Stromal cell of bone marrow (primary cell): ENCODE measurements around the gene SLC24A4.

ENCODE experiments used
- DNase-seq: peaks from one replicate; pipeline ENCODE4 v3.0.0-alpha.2; 2012; ENCODE audit warnings: low read depth

Gene SLC24A4

GRCh38 chr14:92437729-92438285, 114.8 kb downstream of the SLC24A4 start:
- no peak for DNase-seq

DNA sequence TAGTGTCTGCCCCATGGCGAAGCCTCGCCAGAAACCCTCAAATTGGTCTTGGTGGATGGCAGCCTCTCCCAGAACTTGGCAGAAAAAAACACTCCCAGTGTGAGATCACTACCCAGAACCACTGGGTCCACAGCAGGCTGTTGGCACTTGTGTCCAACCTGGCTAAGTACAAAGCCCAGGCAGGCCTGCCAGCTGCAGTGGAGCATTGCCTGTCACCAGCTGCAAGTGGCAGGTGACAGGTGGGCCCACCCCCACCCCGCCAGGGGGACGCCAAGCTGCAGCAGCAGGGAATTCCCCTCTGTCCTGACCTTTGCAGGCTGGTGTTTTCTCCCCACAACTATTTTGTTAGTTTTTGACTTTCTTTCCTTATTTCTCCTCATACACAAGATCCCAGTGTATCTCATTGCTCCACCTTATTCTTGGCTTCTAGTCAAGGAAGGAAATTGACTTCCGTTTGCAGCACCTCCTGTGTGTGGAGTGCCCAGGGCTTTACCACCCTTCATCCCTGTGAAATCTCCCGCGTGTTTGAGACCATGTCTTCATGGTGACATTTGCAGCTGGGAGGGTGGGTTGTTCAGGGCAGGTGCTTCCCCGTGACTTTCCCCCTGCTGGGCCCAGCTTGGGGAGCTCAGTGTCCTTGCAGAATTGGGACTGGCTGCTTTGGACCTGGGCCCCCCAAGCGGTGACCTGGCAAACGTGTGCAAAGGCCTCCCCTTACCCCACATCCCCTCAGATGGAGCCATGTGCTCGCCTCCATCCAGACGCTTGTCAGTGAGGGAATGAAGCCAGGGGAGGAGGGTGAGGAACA, 116.8 kb downstream of the SLC24A4 start:
- no peak for DNase-seq

DNA sequence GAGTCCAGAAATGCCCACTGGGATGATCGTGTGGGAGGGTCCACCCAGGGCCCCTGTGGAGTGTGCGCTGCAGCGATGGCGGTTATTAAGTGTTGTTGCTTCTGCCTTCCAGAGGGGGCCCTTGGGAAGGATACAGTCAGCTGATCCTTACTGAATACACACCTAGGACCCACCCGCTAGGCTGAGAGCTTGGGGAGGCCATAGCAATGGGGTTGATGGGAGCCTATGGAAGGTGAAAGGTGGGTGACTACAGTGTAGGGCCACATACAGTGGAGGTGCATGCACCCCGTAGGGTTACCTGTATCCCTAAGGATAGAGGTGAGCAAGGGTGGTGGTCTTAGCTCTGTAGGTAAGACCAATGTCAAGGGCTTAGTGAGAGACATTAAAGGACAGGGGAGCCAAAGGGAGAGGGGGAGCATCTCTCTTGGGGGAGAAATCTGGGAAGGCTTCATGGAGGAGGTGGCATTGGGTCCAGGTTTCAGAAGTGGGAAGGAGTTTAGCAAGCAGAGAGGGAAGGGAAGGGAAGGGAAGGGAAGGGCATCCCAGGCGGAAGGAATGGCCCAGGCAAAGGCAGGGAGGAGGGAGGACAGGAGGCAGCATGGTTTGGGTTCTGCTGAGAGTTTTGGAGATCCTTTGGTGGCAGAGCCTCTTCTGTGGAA, 117.5 kb downstream of the SLC24A4 start:
- no peak for DNase-seq

DNA sequence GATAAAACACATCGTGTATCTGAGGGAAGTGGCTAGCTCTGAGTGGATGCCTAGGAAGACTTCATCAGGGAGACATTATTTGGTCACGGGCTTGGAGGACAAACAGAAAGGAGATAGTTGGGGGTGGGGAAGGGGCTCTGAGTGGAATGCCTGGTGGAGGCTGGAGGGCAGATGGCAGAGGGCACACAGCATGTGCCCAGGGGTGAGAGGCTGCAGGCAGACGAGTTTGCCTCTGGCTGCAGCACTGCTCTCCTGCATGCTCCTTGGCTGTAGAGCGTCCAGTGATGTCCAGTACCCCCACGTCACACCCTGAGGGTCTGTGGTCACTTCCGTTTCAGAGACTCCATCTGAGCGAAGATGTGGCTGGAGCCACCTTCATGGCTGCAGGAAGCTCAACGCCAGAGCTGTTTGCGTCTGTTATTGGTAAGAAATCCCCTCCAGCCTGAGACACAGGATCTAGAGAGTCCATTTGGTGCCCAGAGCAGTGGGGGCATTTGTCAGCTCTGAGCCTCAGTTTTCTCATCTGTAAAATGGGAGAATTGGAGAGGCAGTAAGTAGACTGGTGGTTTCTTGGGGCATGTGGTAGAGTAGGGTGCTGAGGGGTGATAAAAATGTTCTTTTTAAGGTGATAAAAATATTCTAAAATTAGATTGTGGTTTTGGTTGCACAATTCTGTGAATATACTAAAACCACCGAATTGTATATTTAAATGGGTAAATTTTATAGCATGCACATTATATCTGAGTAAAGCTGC, 119.0 kb downstream of the SLC24A4 start:
- no peak for DNase-seq

DNA sequence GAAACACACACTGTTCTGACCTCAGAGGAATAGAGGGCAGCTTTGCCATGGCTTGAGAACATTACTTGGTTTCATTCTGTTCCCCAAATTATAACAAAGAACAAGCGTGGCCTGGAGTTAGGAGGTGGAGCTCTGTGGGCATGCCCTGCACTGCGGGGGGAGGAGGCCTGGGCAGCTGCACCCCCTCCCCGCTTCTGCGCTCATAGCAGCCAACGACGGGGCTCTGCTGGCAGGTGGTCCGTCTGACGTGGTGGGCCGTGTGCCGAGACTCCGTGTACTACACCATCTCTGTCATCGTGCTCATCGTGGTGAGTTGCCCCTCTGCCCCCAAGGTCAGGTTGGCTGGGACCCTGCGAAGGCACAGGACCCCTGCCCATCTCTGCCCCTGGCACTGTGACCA, 120.2 kb downstream of the SLC24A4 start:
- DNase-seq = no peak

GRCh38 chr14:92443741-92444140, 120.8 kb downstream of the SLC24A4 start:
- DNase-seq = no peak

DNA sequence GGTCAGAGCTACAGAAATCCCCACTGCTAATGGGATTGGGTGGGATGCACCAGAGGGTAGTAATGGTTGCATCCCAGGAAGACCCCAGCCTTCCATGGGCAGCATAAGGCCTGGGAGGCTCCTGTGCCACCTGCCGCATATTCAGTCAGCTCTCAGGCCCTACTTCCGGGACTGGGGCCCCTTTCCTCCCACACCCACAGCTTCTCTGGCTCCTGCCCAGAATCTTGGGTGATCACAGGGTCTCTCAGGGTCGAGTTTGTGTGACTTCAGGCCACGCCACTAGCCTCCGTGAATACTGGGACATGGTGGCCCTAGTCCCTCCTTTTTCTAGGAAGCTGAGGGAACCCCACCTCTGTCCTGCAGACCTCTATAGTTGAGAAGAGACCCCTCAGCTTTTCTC, 123.8 kb downstream of the SLC24A4 start:
- DNase-seq = no peak

DNA sequence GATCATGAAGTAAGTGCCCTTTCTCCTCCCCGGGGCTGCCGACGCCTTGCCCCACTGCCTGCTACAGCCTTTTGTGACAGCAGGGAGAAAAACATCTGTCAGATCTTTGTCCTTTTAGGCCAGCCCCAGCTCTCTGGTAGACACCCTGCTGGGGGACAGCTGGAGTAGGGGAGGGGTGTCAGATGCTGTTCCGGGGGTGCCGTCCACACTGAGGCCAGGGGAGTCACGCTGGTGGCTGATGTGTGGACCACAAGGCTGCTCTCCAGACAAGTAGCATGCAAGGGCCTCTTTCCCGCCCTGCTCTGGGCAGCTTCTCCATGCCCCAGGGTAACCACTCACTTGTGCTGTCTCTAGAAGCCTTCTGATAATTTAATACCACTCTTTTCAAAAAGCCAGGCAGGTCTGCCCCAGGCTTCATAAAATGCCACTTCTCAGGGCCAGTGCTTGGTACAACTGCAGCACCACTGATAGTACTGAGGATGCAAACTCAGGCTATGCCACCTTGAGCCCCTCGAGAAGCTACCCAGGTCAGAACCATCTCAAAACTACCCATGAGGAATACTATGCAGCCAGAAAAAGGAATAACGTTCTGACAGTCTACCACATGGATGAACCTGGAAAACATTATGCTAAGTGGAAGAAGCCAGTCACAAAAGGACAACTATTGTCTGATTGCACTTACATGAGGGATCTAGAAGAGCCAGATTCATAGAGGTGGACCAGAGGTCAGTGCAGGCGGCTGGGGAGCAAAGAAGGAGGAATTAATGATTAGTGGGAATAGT, 124.6 kb downstream of the SLC24A4 start:
- no peak for DNase-seq

DNA sequence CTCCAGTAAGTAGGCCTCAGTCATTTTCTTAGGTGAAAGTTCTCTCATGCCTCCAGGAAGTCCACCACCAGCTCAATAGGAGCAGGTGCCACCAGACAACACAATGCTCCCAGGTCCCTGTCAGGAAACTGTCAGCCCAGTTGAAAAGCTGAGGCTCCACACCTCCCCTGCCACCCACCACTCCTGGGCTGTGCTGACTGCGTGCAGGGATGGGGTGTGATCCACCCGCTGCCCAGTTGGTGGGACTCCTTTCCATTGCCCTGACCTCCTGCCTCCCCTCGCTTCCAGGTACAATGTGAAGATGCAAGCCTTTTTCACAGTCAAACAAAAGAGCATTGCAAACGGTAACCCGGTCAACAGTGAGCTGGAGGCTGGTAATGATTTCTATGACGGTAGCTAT, 125.8 kb downstream of the SLC24A4 start:
- no peak for DNase-seq

DNA sequence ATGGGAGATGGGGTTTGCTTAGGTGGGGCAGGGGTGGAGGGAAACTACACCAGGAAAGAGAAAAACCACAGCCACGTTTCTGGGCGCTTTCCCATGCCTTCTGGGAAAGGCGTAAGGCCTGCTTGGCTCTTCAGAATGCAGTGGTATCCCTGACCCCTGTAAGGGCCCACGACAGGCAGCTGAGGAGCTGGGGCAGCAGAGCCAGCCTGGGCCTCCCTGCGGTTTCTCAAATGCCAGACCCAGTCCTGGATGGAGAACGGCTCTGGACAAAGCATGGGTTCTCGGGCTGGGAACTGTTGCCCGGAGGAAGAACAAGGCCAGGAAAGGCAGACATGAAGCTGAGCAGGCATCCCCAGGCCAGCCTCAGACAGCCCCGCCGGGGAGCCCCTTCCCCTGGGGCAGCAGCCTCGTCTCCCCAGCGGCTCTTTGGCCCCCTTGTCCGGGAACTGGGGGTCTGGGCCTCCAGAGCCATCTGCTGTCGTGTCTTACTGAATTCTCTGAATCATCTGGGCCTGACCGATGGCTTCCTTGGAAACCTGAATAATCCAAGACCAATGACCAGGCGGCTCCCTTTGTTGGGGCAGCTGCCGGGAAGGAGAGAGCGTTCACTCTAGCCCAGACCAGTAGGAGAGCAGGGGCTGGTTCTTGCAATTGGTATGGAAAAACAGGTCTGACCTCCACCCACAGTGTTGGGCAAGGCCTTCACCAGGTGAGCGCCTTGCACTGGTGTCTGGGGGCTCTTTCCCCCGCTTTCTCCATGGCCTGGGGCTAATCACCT, 126.6 kb downstream of the SLC24A4 start:
- no peak for DNase-seq

DNA sequence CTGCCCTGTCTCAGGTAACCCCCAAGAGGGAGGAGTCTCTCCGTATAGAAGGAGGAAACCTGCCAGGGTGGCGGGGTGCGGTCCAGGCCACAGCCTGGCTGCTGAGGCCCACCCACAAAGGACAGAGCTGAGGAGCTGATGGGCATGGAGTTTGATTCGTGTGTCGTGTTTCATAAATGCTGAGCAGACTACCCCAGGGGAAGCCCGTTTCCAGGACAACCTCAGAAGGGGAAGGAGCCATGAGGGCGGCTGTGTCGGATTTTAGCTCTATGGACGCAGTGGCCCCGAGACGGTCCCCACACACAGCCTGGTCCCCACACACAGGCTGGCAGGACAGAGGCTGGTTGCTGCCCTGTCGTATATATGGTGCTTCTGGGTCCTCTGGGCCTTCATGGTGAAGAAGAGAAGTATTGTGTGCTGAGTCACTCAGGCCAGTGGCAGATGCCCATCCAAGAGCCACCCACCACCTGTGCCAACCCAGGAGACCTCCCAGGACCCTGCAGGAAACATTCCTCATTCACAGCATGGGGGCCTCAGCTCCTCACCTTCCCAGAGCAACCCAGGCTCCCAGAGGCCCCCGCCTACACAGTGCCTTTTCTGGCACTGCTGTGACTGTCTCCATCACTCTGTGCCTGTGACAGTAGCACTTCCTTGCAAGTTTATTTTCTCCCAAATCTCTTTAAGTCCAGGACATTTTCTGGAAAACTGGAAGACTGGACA, 127.5 kb downstream of the SLC24A4 start:
- DNase-seq = no peak

DNA sequence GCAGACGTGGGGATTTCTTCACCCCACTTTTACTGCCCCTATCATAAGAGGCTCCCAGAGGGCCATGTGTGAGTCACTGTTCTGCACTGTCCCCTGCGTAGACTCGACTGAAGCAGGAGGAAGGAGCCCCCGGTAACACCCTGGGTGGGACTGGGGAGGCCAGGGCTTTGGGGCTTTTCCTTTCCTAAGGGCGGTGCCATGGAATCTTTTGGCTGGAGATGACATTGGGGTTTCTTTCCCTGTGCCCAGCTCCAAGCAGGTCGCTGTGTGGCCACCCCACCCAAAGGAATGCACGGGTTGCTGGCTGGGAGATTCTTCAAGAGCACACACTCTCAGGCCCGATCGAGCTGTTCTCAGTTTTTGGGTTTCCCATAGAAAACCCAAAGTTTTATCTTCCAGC, 128.3 kb downstream of the SLC24A4 start:
- no peak for DNase-seq

DNA sequence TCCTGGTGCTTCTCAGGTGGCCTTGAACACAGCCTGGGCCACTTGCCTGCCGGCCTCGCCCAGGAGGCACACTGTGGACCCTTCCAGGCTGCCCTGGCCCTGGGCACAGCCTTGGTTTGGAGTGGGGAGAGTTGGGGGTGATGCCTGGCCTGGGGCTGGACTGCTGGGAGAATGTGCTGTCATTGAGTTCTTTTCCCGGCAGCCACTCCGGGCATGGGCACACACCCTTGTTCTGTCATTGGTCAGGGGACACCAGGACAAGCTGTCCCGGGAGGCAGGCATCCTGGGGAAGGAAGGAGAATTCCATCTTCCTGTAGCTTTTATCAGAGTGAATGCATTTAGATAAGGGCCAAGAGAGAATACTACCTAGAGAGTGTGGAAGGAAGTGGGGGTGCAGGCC, 128.8 kb downstream of the SLC24A4 start:
- DNase-seq = no peak

- no peak for DNase-seq
Measured at GRCh38 chr14:92452471-92452870, 129.5 kb downstream of the SLC24A4 start.

GRCh38 chr14:92453691-92454090, 130.7 kb downstream of the SLC24A4 start:
- no peak for DNase-seq

DNA sequence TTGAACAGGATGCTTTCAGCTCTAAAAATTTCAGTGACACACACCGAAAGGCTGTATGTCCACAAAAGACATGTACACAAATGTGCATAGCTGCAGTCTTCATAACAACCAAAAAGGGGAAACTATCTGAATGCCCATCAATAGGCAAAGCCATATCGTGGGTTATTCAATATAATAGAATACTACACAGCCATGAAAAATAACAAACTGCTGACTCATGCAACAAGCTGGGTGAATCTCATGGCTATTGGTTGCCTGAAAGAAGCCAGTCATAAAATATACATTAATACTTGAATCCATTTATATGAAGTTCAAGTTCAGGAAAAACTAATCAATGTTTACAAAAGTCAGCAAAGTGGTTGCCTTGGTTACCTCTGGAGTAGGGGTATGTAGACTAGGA, 132.3 kb downstream of the SLC24A4 start:
- DNase-seq = no peak

GRCh38 chr14:92456215-92457015, 133.4 kb downstream of the SLC24A4 start:
- DNase-seq = peak; percentile 53

GRCh38 chr14:92457016-92457565, 134.1 kb downstream of the SLC24A4 start:
- no peak for DNase-seq
